ENCODE measurements around the gene GATC.

GRCh38 chr12:120455302-120455701 lies 9.1 kb downstream of the GATC start:
- TF ChIP-seq CTCF (IDR thresholded peaks at IDR 0.05): no peak
- TF ChIP-seq EZH2 (IDR thresholded peaks at IDR 0.05; ENCODE audit: borderline replicate concordance, insufficient read depth, low read depth, low read length, poor library complexity, severe bottlenecking): no peak
